H54 (cell line): ENCODE data around the gene AKAP6.
A peak's percentile ranks its signal among the peaks of the same experiment; 100 is the strongest.

Experiments
- DNase-seq: peaks from one replicate; pipeline ENCODE4 v3.0.0; 2011; ENCODE audit warnings: low spot score, mixed read lengths; ENCODE audit not compliant: insufficient read length
- FAIRE-seq: peaks from 3 replicates; lab custom pipeline; 2011; peaks lifted over from hg19 to GRCh38; lab: Jason Lieb, UNC
- POLR2A ChIP-seq: IDR thresholded peaks from 2 replicates; pipeline ENCODE4 v1.6.1; 2011; ENCODE audit warnings: low read depth, mild to moderate bottlenecking, low read length

AKAP6 gene

DNA sequence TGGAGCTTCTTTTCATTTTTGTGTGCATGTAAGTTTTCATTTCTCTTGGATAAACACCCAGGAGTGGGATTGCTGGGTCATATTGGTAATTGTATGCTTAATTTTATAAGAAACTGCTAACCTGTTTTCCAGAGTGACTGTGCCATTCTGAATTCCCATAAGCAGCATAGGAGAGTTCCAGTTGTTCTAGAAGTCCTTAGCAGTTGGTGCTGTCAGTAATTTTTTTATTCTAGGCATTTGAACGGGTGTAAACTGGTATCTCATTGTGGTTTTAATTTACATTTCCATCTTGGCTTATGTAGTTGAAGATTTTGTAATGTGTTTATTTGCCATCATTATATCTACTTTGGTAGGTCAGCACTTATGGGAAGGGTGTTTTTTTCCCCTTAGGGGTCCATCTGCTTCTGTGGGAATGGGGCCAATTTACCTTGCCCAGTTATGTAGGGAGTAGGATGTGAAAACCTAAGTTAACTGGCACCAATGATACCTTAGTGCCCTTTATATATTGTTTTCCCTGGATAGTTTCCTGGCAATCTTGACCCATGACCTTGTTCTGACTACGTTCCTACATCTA lies 202.9 kb downstream of the AKAP6 start:
- FAIRE-seq (peak; percentile 15), DNase-seq (no peak)

DNA sequence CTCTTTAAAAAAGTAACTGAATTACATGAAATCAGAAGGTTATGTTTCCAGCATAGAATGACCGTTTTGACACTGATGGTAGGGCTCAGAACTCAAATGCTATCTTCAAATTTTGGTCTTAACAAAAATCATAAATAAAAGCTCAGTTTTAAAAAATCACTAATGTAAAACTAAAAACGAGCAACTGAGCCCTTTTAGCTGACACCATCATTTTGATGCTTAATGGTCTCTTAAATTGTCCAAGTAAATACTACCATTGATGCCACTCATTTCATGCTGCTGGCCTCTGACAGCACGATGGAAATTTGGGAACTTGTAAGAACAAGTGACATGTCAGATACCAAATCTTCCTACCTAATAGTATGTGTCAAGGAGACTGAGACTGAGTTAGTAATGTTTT lies 205.0 kb downstream of the AKAP6 start:
- no peak for TF ChIP-seq POLR2A
- DNase-seq (no peak), FAIRE-seq (no peak)

More for the DNA sequence above, 202.9 kb downstream of the AKAP6 start:
- TF ChIP-seq POLR2A, result no peak

DNA sequence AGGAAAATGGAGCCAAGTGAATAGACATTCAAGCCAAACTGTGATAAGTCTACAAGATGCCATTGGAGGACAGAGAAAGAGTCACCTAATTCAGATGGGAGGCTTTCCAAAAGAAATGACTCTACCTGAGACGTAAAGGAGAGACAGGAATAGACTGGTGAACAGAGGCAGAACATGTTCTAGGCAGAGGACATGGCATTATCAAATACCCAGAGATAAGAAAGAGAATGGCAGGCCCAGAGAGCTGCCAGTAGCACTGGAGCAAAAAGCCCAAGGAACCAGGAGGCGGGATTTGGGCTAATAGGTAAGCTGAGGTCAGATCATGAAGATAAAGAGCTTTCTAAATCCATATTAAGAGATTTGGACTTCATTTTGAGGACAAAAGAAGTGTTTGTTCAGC lies 207.1 kb downstream of the AKAP6 start:
- no peak for TF ChIP-seq POLR2A
- DNase-seq, result no peak
- no peak for FAIRE-seq

DNA sequence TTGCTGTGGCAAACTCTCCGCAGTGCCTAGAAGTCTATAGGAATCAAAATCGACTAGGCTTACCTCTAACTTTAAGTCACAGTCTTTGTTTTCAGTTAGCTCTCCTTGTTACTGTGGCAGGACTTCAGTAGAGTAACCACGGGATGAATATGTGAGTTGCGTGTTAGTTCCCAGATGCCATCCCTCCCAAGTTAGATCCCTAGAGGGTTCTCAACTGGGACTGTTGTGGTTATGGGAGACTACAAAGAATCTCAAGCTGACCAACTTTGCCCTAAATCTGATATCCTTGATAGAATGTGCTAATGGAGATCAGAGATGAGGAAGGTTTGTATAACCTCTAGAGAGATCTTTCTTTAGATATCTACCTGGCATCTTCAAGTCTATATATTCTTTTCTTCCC lies 208.1 kb downstream of the AKAP6 start:
- FAIRE-seq, result peak; percentile 58
- no peak for DNase-seq
- no peak for TF ChIP-seq POLR2A

DNA sequence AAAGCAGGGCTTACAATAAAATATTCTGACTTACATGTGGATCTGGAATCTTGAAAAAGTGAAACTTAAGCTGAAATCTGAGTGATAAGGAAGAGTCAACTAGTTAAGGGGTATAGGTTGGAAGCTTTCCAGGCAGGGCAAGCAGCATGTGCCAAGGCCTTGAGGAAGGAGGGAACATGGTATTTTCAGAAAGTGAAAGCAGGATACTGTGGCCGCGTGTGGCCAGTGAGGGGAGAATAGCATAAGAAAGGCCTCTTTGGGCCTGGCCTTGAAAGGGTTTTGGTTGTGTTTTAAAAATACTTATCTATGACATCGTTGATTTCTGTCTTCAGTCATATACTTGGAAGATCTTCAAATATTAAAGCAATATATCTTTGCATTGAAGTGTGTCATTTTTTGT lies 213.4 kb downstream of the AKAP6 start:
- FAIRE-seq (no peak), DNase-seq (no peak)
- TF ChIP-seq POLR2A, result no peak

DNA sequence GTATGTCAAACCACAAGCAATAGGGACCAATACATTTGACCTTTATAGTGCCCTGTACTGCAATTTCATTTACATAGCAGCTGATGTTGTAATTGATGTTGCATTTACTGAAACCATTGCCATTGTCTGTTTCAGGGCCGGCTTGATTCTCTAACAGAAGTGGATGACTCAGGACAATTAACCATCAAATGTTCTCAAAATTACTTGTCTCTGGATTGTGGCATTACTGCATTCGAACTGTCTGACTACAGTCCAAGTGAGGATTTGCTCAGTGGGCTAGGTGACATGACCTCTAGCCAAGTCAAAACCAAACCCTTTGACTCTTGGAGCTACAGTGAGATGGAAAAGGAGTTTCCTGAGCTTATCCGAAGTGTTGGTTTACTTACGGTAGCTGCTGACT lies 216.0 kb downstream of the AKAP6 start:
- DNase-seq (no peak), FAIRE-seq (no peak)
- no peak for TF ChIP-seq POLR2A

DNA sequence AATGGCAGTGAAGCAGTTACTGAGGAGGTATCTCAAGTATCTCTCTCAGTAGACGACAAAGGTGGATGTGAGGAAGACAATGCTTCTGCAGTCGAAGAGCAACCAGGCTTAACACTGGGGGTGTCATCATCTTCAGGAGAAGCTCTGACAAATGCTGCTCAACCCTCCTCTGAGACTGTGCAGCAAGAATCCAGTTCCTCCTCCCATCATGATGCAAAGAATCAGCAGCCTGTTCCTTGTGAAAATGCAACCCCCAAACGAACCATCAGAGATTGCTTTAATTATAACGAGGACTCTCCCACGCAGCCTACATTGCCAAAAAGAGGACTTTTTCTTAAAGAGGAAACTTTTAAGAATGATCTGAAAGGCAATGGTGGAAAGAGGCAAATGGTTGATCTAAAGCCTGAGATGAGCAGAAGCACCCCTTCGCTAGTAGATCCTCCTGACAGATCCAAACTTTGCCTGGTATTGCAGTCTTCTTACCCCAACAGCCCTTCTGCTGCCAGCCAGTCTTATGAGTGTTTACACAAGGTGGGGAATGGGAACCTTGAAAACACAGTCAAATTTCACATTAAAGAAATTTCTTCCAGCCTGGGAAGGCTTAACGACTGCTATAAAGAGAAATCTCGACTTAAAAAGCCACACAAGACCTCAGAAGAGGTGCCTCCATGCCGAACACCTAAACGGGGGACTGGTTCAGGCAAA lies 216.6 kb downstream of the AKAP6 start:
- no peak for TF ChIP-seq POLR2A
- FAIRE-seq (peak; percentile 20), DNase-seq (no peak)

DNA sequence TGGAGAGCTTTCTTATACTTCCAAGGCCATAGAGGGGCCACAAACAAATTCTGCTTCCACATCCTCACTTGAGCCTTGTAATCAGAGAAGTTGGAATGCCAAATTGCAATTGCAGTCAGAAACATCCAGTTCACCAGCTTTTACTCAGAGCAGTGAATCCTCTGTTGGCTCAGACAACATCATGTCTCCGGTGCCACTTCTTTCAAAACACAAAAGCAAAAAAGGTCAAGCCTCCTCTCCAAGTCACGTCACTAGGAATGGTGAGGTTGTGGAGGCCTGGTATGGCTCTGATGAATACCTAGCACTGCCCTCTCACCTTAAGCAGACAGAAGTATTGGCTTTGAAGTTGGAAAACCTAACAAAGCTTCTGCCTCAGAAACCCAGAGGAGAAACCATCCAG lies 217.1 kb downstream of the AKAP6 start:
- DNase-seq (no peak), FAIRE-seq (no peak)
- TF ChIP-seq POLR2A, result no peak

DNA sequence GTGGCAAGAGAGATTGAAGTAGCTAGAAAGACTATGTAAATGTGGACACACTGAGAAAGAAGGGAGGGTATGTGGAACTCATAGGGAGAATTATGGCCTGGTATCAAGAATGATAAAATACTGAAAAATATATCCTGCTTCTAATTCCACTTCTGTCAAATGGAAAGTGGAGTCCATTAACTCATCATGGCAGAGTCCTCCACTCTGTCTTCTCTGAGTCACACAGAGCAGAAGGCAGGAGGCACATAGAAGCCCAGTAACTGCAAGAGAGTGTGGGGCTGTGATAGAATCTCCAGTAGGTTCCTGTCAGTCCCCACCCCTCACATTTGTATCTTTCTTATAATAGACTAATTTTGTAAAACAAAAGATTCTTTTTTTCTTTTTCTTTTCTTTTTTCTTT lies 223.7 kb downstream of the AKAP6 start:
- FAIRE-seq, result peak; percentile 30
- DNase-seq, result no peak
- TF ChIP-seq POLR2A, result no peak

DNA sequence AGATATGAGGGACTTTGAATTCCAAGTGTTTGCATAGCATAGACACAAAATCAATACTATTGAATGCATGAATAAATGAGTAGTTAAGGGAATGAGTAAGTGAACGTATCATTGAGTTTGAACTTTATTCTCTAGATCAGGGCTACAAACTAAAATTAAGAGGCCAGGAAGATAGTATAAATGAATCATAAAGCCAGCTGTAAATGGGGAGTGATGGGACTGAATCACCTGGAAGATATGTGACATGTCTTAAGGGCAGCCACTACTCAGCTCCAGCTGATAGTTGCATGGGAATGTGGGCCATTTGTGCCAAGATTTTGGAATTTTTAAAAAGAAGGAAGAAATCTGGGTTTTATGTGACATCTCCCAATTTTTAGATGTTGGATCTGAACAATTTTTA lies 229.9 kb downstream of the AKAP6 start:
- FAIRE-seq, result peak; percentile 93
- TF ChIP-seq POLR2A, result no peak
- no peak for DNase-seq

DNA sequence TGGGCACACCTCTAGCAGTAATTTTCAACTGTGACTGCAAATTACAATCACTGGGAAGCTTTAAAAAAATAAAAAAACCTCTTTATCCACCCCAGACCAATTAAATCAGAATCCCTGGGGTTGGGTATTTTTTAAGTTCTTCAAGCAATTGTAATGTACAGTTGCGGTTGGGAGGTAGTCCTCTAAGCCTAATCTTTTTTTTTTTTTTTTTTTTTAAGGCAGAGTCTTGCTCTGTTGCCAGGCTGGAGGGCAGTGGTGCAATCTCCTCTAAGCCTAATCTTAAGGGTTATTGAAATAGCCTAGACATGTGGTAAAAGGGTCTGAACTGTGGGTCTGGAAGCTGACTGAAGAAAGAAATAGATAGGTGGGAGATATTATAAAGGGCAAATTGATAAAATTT lies 230.5 kb downstream of the AKAP6 start:
- TF ChIP-seq POLR2A, result no peak
- no peak for DNase-seq
- FAIRE-seq, result no peak

DNA sequence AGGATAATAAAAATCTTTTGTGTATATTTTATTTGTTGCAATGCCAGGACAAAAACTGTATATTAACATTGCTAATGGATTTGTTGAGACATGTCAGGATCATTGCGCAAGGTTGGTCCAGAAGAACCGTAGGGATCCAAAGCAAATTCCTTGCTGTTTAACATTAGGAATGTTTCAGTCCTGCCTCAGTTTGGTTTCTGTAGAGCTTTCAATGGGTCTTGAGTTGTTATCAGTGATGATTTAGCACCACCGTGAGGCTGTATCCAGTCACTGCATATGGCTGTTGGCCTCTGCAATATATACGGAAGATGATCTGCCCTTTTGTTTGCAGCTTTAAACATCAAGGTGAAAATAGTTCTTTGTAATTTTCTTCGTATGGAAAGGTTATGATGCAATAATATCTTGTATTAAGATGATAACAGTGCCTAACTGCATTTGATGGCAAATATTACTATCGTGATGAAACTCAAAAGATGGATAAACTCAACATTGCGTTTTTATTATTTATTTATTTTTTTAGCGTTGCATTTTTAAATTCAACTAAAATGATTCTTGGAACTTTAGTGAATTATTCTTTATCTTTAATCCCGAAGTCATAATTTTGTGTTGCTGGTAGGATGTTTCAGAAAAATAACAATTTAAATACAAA lies 231.2 kb downstream of the AKAP6 start:
- FAIRE-seq, result peak; percentile 99
- DNase-seq, result peak; percentile 40

DNA sequence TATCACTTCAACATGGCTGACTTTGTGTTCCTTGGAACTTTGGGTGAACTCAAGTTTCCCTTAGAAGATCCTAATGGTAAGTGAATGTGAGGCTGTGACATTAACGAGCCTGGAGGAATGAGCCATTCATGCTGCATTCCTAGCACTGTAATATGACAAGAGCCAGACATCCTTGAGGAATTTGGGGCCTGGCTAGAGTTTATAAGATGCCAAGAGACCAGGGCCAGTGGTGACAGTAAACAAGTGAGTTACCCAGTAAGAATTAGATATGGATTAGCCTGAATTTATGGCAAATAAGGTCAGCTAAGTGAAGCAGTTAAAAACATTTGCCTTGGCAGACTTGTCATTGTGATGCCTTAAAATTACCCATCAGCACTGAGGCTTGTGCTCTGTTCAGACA lies 232.4 kb downstream of the AKAP6 start:
- DNase-seq (peak; percentile 22), FAIRE-seq (peak; percentile 95)
- TF ChIP-seq POLR2A, result no peak

More for the DNA sequence above, 231.2 kb downstream of the AKAP6 start:
- TF ChIP-seq POLR2A, result no peak

DNA sequence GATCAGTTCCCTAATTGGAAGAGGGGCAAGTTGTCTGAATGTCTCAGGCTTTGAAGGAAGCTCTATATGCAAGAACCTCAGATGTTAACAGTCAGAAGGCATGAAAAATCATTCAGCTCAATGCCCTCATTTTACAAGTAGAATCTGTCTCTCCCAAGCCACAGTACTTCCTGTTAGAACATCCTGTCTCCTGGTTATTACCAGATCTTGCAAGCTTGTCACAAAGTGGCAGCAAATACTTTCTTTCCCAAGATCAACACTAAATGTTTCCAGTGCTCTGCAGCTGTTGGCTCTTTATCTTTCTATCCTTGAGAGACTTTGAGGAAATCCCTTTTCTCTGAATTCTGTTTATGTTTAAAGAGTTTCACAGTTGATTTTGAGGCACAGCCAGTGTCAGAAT lies 235.5 kb downstream of the AKAP6 start:
- TF ChIP-seq POLR2A, result no peak
- DNase-seq (no peak), FAIRE-seq (peak; percentile 90)
